Measurements from ENCODE around the gene ABL2. TPM values are rescaled to one million over a fixed set of nuclear protein-coding genes. Genes with fewer than 3 reads are reported as not detected.

Gene ABL2
- total and polyA plus RNA-seq, 7 donors = 1.2 to 32.6 (median 10.3) TPM

DNA sequence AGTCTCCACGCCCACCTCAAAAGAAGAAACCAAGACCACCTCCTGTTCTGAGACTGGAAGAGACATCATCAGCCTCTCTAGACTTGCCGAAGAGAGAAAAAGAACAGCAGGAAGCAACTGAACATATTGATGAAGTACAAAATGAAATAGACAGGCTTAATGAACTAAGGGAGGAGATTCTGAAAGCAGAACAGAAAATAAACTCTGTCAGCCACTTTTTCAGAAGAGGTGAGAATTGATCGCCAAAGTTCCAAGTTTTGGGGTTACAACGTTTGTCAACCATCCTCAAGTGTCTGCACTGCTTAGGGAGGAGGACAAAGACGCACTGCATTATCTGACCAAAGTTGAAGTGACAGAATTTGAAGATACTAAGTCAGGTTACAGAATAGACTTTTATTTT lies 45.6 kb downstream of the ABL2 start:
- Histone ChIP-seq H3K27me3 (no peaks in the 10 kb centered on the region), H3K36me3 (no peaks in the 10 kb centered on the region), H3K4me3 (no peak overlapping the region), H3K27ac (no peak overlapping the region), H3K9me3 (no peaks in the 10 kb centered on the region), H3K4me1 (peaks cover 0 to 19% (median 7%) of the 10 kb centered on the region in 4 donors)
- TF ChIP-seq CTCF (IDR thresholded peaks at IDR 0.05) (no peak), POLR2A (IDR thresholded peaks at IDR 0.05) (no peak), POLR2AphosphoS5 (IDR thresholded peaks at IDR 0.05) (no peak), EP300 (IDR thresholded peaks at IDR 0.05) (no peak)
- intact Hi-C loops (cut with DNase I) = no loop called here
- 92 to 95% methylated on average over 5 of the region's 5 CpGs for WGBS, 2 donors
- DNase-seq = no peak

DNA sequence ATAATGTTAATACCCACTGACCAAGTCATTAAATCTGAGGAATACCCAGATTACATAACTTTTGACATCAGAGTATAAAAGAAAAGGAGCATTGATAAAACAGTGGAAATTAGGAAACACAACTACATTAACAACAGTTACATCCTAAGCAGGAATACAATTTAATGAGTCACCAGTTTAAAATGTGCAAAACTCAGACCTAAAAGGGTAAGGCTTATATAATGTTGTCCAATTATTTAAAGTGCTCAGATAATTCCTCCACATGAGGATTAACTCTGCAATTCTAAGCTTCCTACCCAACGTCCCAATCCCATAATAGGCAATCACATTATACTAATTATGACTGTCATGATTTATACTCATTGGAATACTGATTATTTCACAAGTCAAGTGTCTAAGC lies 50.5 kb downstream of the ABL2 start:
- intact Hi-C loops (cut with DNase I) = loop anchor here (5.0 kb wide), 1 partner anchor 57 kb away; no protein-coding TSS in a partner anchor
- Histone ChIP-seq H3K27me3 (no peaks in the 10 kb centered on the region), H3K4me3 (no peak overlapping the region), H3K36me3 (no peaks in the 10 kb centered on the region), H3K9me3 (no peaks in the 10 kb centered on the region), H3K4me1 (peaks cover 0 to 53% (median 47%) of the 10 kb centered on the region in 4 donors), H3K27ac (peak overlapping the region in 3 of 4 donors; percentile 45 to 69 (median 66))
- TF ChIP-seq CTCF (IDR thresholded peaks at IDR 0.05) = no peak
- no peak for TF ChIP-seq EP300 (IDR thresholded peaks at IDR 0.05)
- no peak for TF ChIP-seq POLR2A (IDR thresholded peaks at IDR 0.05)
- no peak for TF ChIP-seq POLR2AphosphoS5 (IDR thresholded peaks at IDR 0.05)
- WGBS, 2 donors = 71 to 75% methylated on average over 1 of the region's 1 CpG
- no peak for DNase-seq

GRCh38 chr1:179178183-179178582 lies 51.3 kb downstream of the ABL2 start:
- Histone ChIP-seq H3K27me3 (no peaks in the 10 kb centered on the region), H3K27ac (peak overlapping the region in 3 of 4 donors; percentile 14 to 69 (median 66)), H3K4me3 (no peak overlapping the region), H3K36me3 (no peaks in the 10 kb centered on the region), H3K4me1 (peaks cover 0 to 53% (median 47%) of the 10 kb centered on the region in 4 donors), H3K9me3 (no peaks in the 10 kb centered on the region)
- no peak for DNase-seq
- intact Hi-C loops (cut with DNase I) = loop anchor here (5.0 kb wide), 1 partner anchor 56 kb away; no protein-coding TSS in a partner anchor
- no peak for TF ChIP-seq POLR2AphosphoS5 (IDR thresholded peaks at IDR 0.05)
- TF ChIP-seq CTCF (IDR thresholded peaks at IDR 0.05) = no peak
- TF ChIP-seq EP300 (IDR thresholded peaks at IDR 0.05) = no peak
- no peak for TF ChIP-seq POLR2A (IDR thresholded peaks at IDR 0.05)
- WGBS, 2 donors = 92 to 95% methylated on average over 4 of the region's 4 CpGs

GRCh38 chr1:179177615-179178014 lies 51.9 kb downstream of the ABL2 start:
- Histone ChIP-seq H3K27ac (peak overlapping the region in 3 of 4 donors; percentile 24 to 69 (median 66)), H3K9me3 (no peaks in the 10 kb centered on the region), H3K27me3 (no peaks in the 10 kb centered on the region), H3K36me3 (no peaks in the 10 kb centered on the region), H3K4me1 (peaks cover 0 to 53% (median 47%) of the 10 kb centered on the region in 4 donors), H3K4me3 (no peak overlapping the region)
- WGBS, 2 donors = 96% methylated on average over 2 of the region's 2 CpGs
- intact Hi-C loops (cut with DNase I) = loop anchor here (5.0 kb wide), 1 partner anchor 55 kb away; no protein-coding TSS in a partner anchor
- TF ChIP-seq POLR2AphosphoS5 (IDR thresholded peaks at IDR 0.05) = no peak
- TF ChIP-seq EP300 (IDR thresholded peaks at IDR 0.05) = no peak
- no peak for TF ChIP-seq CTCF (IDR thresholded peaks at IDR 0.05)
- no peak for TF ChIP-seq POLR2A (IDR thresholded peaks at IDR 0.05)
- no peak for DNase-seq

GRCh38 chr1:179177182-179177581 lies 52.3 kb downstream of the ABL2 start:
- H3K4me3 ChIP-seq = no peak overlapping the region
- intact Hi-C loops (cut with DNase I) = loop anchor here (5.0 kb wide), 1 partner anchor 55 kb away; no protein-coding TSS in a partner anchor
- WGBS, 2 donors = 80 to 83% methylated on average over 2 of the region's 2 CpGs
- H3K27ac ChIP-seq = peak overlapping the region; percentile 2 to 69 (median 45)
- no peak for DNase-seq
- no peaks in the 10 kb centered on the region for H3K27me3 ChIP-seq
- no peaks in the 10 kb centered on the region for H3K36me3 ChIP-seq
- no peaks in the 10 kb centered on the region for H3K9me3 ChIP-seq
- TF ChIP-seq CTCF (IDR thresholded peaks at IDR 0.05) (no peak), POLR2AphosphoS5 (IDR thresholded peaks at IDR 0.05) (peak in 2 of 4 donors; percentile 33 to 41), POLR2A (IDR thresholded peaks at IDR 0.05) (no peak), EP300 (IDR thresholded peaks at IDR 0.05) (no peak)
- H3K4me1 ChIP-seq = peaks cover 0 to 53% (median 47%) of the 10 kb centered on the region in 4 donors
